Hippocampal formation (tissue), 2 donors: ENCODE data around the gene LENG8.
"Not testable (repeated sequence)": the region's sequence is repeated elsewhere in the genome, so short reads cannot be mapped to it uniquely, and the experiment has no call there.

Source experiments
- DNase-seq, 2 donors: peaks; one replicate each; lab custom pipeline; 2025; lab: John Stamatoyannopoulos, UW

Gene LENG8

GRCh38 chr19:54482889-54483288 lies 33.9 kb downstream of the LENG8 start:
- DNase-seq = no peak

GRCh38 chr19:54484451-54484850 lies 35.5 kb downstream of the LENG8 start:
- DNase-seq = no peak

- DNase-seq = no peak
Observed at GRCh38 chr19:54485851-54486250, 36.9 kb downstream of the LENG8 start.

DNA sequence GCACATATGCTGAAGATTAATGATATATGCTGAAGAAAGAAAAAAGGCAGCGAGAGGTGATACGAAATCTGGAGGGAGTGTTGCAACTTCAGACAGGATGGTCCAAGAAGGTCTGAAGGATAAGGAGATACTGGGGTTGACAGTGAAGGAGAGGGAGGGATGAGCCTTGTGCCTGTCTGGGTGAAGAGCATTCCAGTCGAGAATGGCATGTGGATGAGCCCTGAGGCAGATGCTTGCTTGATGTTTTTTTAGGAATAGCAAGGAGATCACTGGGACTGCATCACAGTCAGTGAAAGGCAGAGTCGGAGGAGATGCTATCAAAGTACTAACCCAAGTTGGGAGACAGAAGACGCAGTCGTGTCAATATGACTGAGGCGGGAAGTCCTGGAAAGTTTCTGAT lies 40.3 kb downstream of the LENG8 start:
- DNase-seq = no peak

GRCh38 chr19:54489766-54490165 lies 40.8 kb downstream of the LENG8 start:
- no peak for DNase-seq

GRCh38 chr19:54492568-54492967 lies 43.6 kb downstream of the LENG8 start:
- DNase-seq = no peak

DNA sequence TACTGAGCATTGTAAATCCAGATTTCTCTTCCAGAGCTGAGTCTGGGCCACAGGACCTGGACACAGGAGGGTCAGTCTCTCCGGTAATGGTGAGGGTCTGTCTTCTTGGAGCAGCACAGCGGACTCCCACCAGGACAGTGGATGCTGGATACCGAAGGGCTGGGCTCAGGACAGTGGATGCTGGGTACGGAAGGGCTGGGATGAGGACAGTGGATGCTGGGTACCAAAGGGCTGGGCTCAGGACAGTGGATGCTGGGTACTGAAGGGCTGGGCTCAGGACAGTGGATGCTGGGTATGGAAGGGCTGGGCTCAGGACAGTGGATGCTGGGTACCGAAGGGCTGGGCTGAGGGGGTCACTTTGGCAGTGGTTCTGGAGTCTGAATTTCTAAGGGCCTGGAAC lies 44.1 kb downstream of the LENG8 start:
- DNase-seq = not testable (repeated sequence)

GRCh38 chr19:54493967-54494585 lies 45.1 kb downstream of the LENG8 start:
- no peak for DNase-seq

GRCh38 chr19:54495284-54495683 lies 46.3 kb downstream of the LENG8 start:
- not testable (repeated sequence) for DNase-seq

DNA sequence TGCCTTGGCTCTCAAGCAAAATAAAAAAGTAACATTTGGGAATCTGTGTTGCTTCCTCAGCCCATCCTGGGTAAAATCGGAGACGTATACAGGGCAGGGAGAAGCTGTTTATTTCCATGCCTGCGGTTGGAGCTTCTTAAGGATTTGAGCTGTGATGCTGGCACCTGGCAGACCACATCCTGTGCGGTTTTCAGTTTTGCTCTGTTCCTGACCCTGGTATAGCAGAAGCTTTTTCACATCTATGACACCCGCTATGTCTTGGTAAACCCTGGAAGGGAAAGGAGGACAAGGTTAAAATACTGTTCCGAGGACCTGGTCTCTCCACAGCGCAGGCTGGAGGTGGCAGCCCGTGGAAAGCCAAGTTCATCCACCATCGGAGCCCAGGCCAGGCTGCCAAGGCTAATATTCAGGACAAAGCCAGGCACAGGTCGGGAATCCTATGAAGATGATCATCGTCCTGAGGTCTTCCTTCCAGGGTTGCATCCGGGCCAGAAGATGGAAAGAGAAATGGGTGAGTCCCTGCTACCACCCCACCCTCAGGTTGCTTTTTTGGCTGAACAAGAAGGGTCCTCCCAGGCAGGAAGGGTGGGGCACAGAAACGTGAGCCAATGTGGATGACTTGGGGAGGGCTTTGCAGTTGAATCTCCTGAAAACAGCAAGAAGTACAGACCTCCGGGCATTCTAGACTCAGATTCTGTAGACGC lies 48.9 kb downstream of the LENG8 start:
- not testable (repeated sequence) for DNase-seq

- DNase-seq = not testable (repeated sequence)
Observed at GRCh38 chr19:54498451-54498772, 49.4 kb downstream of the LENG8 start.

DNA sequence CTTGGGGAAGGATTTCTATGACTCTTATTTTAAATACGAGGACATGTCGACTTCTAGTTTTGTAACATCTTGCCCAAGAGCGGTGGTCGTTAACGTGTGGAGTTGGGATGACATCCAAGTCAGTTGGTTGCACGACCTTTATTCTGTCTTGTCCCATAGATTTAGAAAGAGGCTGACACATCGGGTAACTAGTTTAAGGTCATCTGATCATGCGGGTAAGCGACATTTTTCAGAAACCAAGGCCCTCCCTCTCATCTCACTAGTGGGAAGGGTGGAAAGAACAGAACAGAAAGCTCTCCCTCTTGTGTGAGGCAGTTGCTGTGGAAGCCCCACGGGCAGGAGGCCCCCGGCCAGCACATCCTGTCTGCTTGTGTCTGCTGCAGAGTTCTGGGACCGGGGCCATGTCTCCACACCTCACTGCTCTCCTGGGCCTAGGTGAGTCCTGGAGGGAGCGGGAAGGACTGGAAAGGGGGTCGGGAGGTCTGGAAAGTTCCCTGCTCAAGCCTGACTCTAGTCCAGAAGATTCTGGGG lies 53.6 kb downstream of the LENG8 start, which contains the start of gene LAIR2:
TSS of gene LAIR2 (plus strand) at position 314 of the 531 bp plus-strand sequence. CDS start at position 402, 88 bp downstream.
- DNase-seq = no peak

DNA sequence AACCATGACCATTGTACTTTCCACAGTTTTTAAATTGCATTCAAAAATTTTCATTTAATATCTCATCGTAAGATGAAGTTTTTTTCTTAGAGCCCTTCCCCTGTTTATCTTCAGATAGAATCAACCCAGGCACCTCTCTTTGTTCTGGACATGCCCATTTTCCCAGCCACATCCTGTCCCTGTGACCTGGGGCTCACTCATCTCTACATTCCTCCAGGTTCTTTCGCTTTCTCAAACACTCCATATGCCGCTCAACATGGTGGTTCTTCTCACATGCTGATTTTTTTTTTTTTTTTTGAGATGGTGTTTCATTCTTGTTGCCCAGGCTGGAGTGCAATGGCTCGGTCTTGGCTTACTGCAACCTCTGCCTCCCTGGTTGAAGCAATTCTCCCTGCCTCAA lies 56.5 kb downstream of the LENG8 start:
- not testable (repeated sequence) for DNase-seq

GRCh38 chr19:54506079-54506478 lies 57.1 kb downstream of the LENG8 start:
- no peak for DNase-seq

- DNase-seq = not testable (repeated sequence)
Observed at GRCh38 chr19:54507038-54507717, 58.2 kb downstream of the LENG8 start.

DNA sequence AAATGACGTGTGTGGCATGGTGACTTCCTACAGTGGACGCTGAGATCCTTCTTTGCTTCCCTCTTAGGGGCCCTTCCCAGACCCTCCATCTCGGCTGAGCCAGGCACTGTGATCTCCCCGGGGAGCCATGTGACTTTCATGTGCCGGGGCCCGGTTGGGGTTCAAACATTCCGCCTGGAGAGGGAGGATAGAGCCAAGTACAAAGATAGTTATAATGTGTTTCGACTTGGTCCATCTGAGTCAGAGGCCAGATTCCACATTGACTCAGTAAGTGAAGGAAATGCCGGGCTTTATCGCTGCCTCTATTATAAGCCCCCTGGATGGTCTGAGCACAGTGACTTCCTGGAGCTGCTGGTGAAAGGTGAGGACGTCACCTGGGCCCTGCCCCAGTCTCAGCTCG lies 58.8 kb downstream of the LENG8 start:
- no peak for DNase-seq

DNA sequence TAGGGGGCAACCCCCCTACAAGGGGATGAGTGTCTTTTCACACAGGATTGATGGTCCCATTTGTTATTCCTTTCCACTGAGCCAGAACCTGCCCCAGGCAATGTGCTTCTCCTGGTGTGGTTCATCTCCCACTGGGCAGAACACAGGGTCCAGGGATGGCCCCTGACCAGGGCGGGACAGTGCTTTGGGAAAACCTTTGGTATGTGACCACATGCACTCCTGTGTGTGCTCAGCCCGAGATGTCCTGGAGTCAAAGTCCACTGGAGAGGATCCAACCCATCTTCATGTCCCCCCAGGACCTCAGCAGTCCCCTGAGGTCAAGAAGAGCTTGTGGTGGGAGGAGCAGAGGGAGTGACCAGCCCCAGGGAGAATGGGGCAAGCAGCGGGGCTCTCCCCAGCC lies 59.5 kb downstream of the LENG8 start:
- not testable (repeated sequence) for DNase-seq

- not testable (repeated sequence) for DNase-seq
Observed at GRCh38 chr19:54509200-54509940, 60.4 kb downstream of the LENG8 start.
